T-helper 2 cell treated with Interferon-gamma antibody and Interleukin-4, amounts not matched to agents 100 ng/mL and 5 ng/mL, for 36 hours (primary cell): ENCODE measurements around the gene SERPINB13. TPM values are rescaled to one million over a fixed set of nuclear protein-coding genes. Genes with fewer than 3 reads are reported as not detected.
"Not testable (repeated sequence)": the region's sequence is repeated elsewhere in the genome, so short reads cannot be mapped to it uniquely, and the experiment has no call there.

Experiments
- intact Hi-C: fragments of 100-400 bp; cut with micrococcal nuclease; formaldehyde crosslinking; loops from one replicate; pipeline ENCODE4 v1.15.1; 2023
- total RNA-seq: library from RNA; stranded (reverse); gene quantifications from 2 replicates; pipeline ENCODE4 v1.2.3, GENCODE V29; 2022

Gene SERPINB13
- total RNA-seq, 1 donor from 2014 or later, result not detected

GRCh38 chr18:63588909-63589308 lies 1.8 kb downstream of the SERPINB13 start:
- intact Hi-C loops, result loop anchor here (10.0 kb wide), 1 partner anchor 256 kb away; no protein-coding TSS in a partner anchor

GRCh38 chr18:63590373-63590772 lies 3.2 kb downstream of the SERPINB13 start:
- intact Hi-C loops, result no loop called here

- intact Hi-C loops, result no loop called here
Observed at GRCh38 chr18:63590966-63591695, 4.0 kb downstream of the SERPINB13 start.

GRCh38 chr18:63591725-63592124 lies 4.6 kb downstream of the SERPINB13 start:
- intact Hi-C loops, result no loop called here

- intact Hi-C loops, result no loop called here
Observed at GRCh38 chr18:63592471-63592870, 5.3 kb downstream of the SERPINB13 start.

- intact Hi-C loops, result no loop called here
Observed at GRCh38 chr18:63596964-63597363, 9.8 kb downstream of the SERPINB13 start.

GRCh38 chr18:63603355-63603754 lies 16.2 kb downstream of the SERPINB13 start:
- intact Hi-C loops, result no loop called here

GRCh38 chr18:63603772-63604171 lies 16.6 kb downstream of the SERPINB13 start:
- intact Hi-C loops, result no loop called here

- intact Hi-C loops, result no loop called here
Observed at GRCh38 chr18:63604791-63605567, 17.8 kb downstream of the SERPINB13 start.

- intact Hi-C loops, result no loop called here
Observed at GRCh38 chr18:63606526-63606925, 19.4 kb downstream of the SERPINB13 start.

GRCh38 chr18:63613420-63613819 lies 26.3 kb downstream of the SERPINB13 start:
- intact Hi-C loops, result no loop called here

GRCh38 chr18:63617049-63617914 lies 30.1 kb downstream of the SERPINB13 start:
- intact Hi-C loops, result no loop called here

- intact Hi-C loops, result no loop called here
Observed at GRCh38 chr18:63617915-63618234, 30.7 kb downstream of the SERPINB13 start.

GRCh38 chr18:63619661-63620060 lies 32.5 kb downstream of the SERPINB13 start:
- intact Hi-C loops, result no loop called here

GRCh38 chr18:63624863-63625262 lies 37.7 kb downstream of the SERPINB13 start:
- intact Hi-C loops, result no loop called here

GRCh38 chr18:63626431-63626830 lies 39.3 kb downstream of the SERPINB13 start:
- intact Hi-C loops, result no loop called here

GRCh38 chr18:63627819-63628218 lies 40.7 kb downstream of the SERPINB13 start:
- intact Hi-C loops, result no loop called here

- intact Hi-C loops, result no loop called here
Observed at GRCh38 chr18:63637703-63638102, 50.6 kb downstream of the SERPINB13 start.

GRCh38 chr18:63641157-63641680 lies 54.1 kb downstream of the SERPINB13 start:
- intact Hi-C loops, result not testable (repeated sequence)

GRCh38 chr18:63642668-63643356 lies 55.7 kb downstream of the SERPINB13 start:
- intact Hi-C loops, result not testable (repeated sequence)

- intact Hi-C loops, result not testable (repeated sequence)
Observed at GRCh38 chr18:63644142-63644541, 57.0 kb downstream of the SERPINB13 start, which contains the start of gene SERPINB4. Gene SERPINB4 (minus strand): TSS chr18:63644256. CDS start chr18:63643577, 679 bp downstream.
